RWPE2 (cell line): ENCODE results near the gene UBE2G2.

Experiments used
- ATAC-seq: fragments of 200-7000 bp; cut with Tn5 transposase; 3 replicates; pipeline ENCODE4 v1.9.1; 2021; ENCODE audit warnings: low read depth
- DNase-seq: peaks from one replicate; pipeline ENCODE4 v3.0.0-alpha.2; 2020; ENCODE audit warnings: low spot score
- H3K27ac ChIP-seq: fragments of 450-650 bp; 2 replicates; pipeline ENCODE4 v1.5.1; 2017; ENCODE audit warnings: mild to moderate bottlenecking; ENCODE audit not compliant: poor library complexity, severe bottlenecking
- H3K27me3 ChIP-seq: fragments of 250-450 bp; sonication (Bioruptor Pico); 2 replicates; pipeline ENCODE4 v1.5.1; 2021; ENCODE audit warnings: mild to moderate bottlenecking, moderate library complexity; ENCODE audit not compliant: insufficient read depth, poor library complexity, severe bottlenecking
- H3K36me3 ChIP-seq: fragments of 250-450 bp; sonication (Bioruptor Pico); 2 replicates; pipeline ENCODE4 v1.5.1; 2020; ENCODE audit warnings: low read depth, mild to moderate bottlenecking, moderate library complexity
- H3K4me1 ChIP-seq: fragments of 250-450 bp; sonication (Bioruptor Pico); 2 replicates; pipeline ENCODE4 v1.5.1; 2021; ENCODE audit warnings: mild to moderate bottlenecking, moderate library complexity; ENCODE audit not compliant: insufficient read depth, poor library complexity, severe bottlenecking
- H3K4me3 ChIP-seq: fragments of 250-450 bp; sonication (Bioruptor Pico); 2 replicates; pipeline ENCODE4 v1.5.1; 2021; ENCODE audit warnings: mild to moderate bottlenecking, moderate library complexity; ENCODE audit not compliant: severe bottlenecking
- H3K9me3 ChIP-seq: fragments of 250-450 bp; sonication (Bioruptor Pico); 2 replicates; pipeline ENCODE4 v1.5.1; 2021; ENCODE audit warnings: mild to moderate bottlenecking, moderate library complexity; ENCODE audit not compliant: severe bottlenecking
- CTCF ChIP-seq: fragments of 450-650 bp; IDR thresholded peaks from one replicate; pipeline ENCODE4 v1.5.1; 2017; ENCODE audit warnings: mild to moderate bottlenecking, moderate library complexity; ENCODE audit not compliant: poor library complexity, severe bottlenecking

Gene UBE2G2

GRCh38 chr21:44742418-44743153 is 59.0 kb downstream of the UBE2G2 start:
- ATAC-seq (no peak), DNase-seq (no peak)
- Histone ChIP-seq H3K4me3 (no peak overlapping the region), H3K27ac (no peak overlapping the region), H3K27me3 (no peaks in the 10 kb centered on the region), H3K36me3 (no peaks in the 10 kb centered on the region), H3K9me3 (peaks cover 2% of the 10 kb centered on the region), H3K4me1 (no peaks in the 10 kb centered on the region)
- TF ChIP-seq CTCF = peak; percentile 58

GRCh38 chr21:44741921-44742320 is 59.7 kb downstream of the UBE2G2 start:
- DNase-seq (no peak), ATAC-seq (no peak)
- H3K27me3 ChIP-seq = no peaks in the 10 kb centered on the region
- H3K9me3 ChIP-seq = peaks cover 2% of the 10 kb centered on the region
- H3K4me1 ChIP-seq = no peaks in the 10 kb centered on the region
- TF ChIP-seq CTCF = no peak
- H3K27ac ChIP-seq = no peak overlapping the region
- H3K4me3 ChIP-seq = no peak overlapping the region
- no peaks in the 10 kb centered on the region for H3K36me3 ChIP-seq

- no peak for TF ChIP-seq CTCF
- peaks cover 7% of the 10 kb centered on the region for H3K4me1 ChIP-seq
- no peak overlapping the region for H3K4me3 ChIP-seq
- no peak for ATAC-seq
- H3K9me3 ChIP-seq = peaks cover 2% of the 10 kb centered on the region
- H3K36me3 ChIP-seq = no peaks in the 10 kb centered on the region
- no peak overlapping the region for H3K27ac ChIP-seq
- H3K27me3 ChIP-seq = no peaks in the 10 kb centered on the region
- DNase-seq = peak; percentile 23
Measured at GRCh38 chr21:44740742-44741141, 60.9 kb downstream of the UBE2G2 start.

GRCh38 chr21:44739316-44739715 is 62.3 kb downstream of the UBE2G2 start:
- Histone ChIP-seq H3K27me3 (no peaks in the 10 kb centered on the region), H3K27ac (no peak overlapping the region), H3K4me1 (peaks cover 7% of the 10 kb centered on the region), H3K4me3 (no peak overlapping the region), H3K36me3 (no peaks in the 10 kb centered on the region), H3K9me3 (peaks cover 2% of the 10 kb centered on the region)
- no peak for DNase-seq
- ATAC-seq = no peak
- no peak for TF ChIP-seq CTCF

GRCh38 chr21:44738621-44739020 is 63.0 kb downstream of the UBE2G2 start:
- Histone ChIP-seq H3K27ac (no peak overlapping the region), H3K9me3 (peaks cover 2% of the 10 kb centered on the region), H3K27me3 (no peaks in the 10 kb centered on the region), H3K4me3 (no peak overlapping the region), H3K4me1 (peaks cover 7% of the 10 kb centered on the region), H3K36me3 (no peaks in the 10 kb centered on the region)
- no peak for TF ChIP-seq CTCF
- ATAC-seq (no peak), DNase-seq (no peak)
